GM23248 (cell line): ENCODE results near the gene ENOSF1. TPM values are rescaled to one million over a fixed set of nuclear protein-coding genes. Genes with fewer than 3 reads are reported as not detected.

Experiments
- DNase-seq: peaks from one replicate; pipeline ENCODE4 v3.0.0-alpha.2; 2015
- H2AFZ ChIP-seq: fragments of 200-600 bp; sonication (generic); 2 replicates; pipeline ENCODE4 v1.6.1; 2016; ENCODE audit warnings: antibody characterized with exemption
- H3F3A ChIP-seq: fragments of 200-600 bp; sonication (generic); 2 replicates; pipeline ENCODE4 v1.6.1; 2016; ENCODE audit warnings: mild to moderate bottlenecking, antibody characterized with exemption, mixed run types; ENCODE audit not compliant: insufficient read depth
- H3K27ac ChIP-seq: fragments of 200-600 bp; sonication (generic); 2 replicates; pipeline ENCODE4 v1.5.1; 2016; ENCODE audit warnings: mild to moderate bottlenecking
- H3K27me3 ChIP-seq: fragments of 200-600 bp; sonication (generic); replicated peaks from 2 replicates; pipeline ENCODE4 v1.6.1; 2016; ENCODE audit warnings: mild to moderate bottlenecking; ENCODE audit not compliant: insufficient read depth
- H3K36me3 ChIP-seq: fragments of 200-600 bp; sonication (generic); 2 replicates; pipeline ENCODE4 v1.6.1; 2016; ENCODE audit warnings: low read depth, mild to moderate bottlenecking
- H3K4me1 ChIP-seq: fragments of 200-600 bp; sonication (generic); 2 replicates; pipeline ENCODE4 v1.6.1; 2016; ENCODE audit warnings: mild to moderate bottlenecking; ENCODE audit not compliant: insufficient read depth
- H3K4me2 ChIP-seq: fragments of 200-600 bp; sonication (generic); one replicate; pipeline ENCODE4 v1.6.1; 2016; ENCODE audit warnings: mild to moderate bottlenecking; ENCODE audit not compliant: unreplicated experiment
- H3K4me3 ChIP-seq: fragments of 200-600 bp; sonication (generic); 2 replicates; pipeline ENCODE4 v1.5.1; 2016; ENCODE audit warnings: mild to moderate bottlenecking
- H3K79me2 ChIP-seq: fragments of 200-600 bp; sonication (generic); 2 replicates; pipeline ENCODE4 v1.6.1; 2016; ENCODE audit warnings: mild to moderate bottlenecking; ENCODE audit not compliant: insufficient read depth
- H3K9ac ChIP-seq: fragments of 200-600 bp; sonication (generic); 2 replicates; pipeline ENCODE4 v1.6.1; 2016; ENCODE audit warnings: mild to moderate bottlenecking
- H3K9me2 ChIP-seq: fragments of 200-600 bp; sonication (generic); 2 replicates; pipeline ENCODE4 v1.6.1; 2016; ENCODE audit warnings: mixed run types, mild to moderate bottlenecking, moderate library complexity; ENCODE audit not compliant: insufficient read depth
- H3K9me3 ChIP-seq: fragments of 200-600 bp; sonication (generic); one replicate; pipeline ENCODE4 v1.6.1; 2017; ENCODE audit warnings: low read depth
- H4K20me1 ChIP-seq: fragments of 200-600 bp; sonication (generic); 2 replicates; pipeline ENCODE4 v1.6.0; 2016; ENCODE audit not compliant: insufficient read depth
- EZH2 ChIP-seq: fragments of 200-600 bp; sonication (generic); IDR thresholded peaks from 2 replicates; pipeline ENCODE4 v1.6.1; 2018; ENCODE audit warnings: antibody characterized with exemption, mild to moderate bottlenecking; ENCODE audit not compliant: insufficient read depth, poor library complexity, severe bottlenecking
- EZH2phosphoT487 ChIP-seq: fragments of 200-600 bp; sonication (generic); IDR thresholded peaks from 2 replicates; pipeline ENCODE4 v1.6.1; 2018; ENCODE audit warnings: antibody characterized with exemption, moderate library complexity, mild to moderate bottlenecking, low read depth; ENCODE audit not compliant: insufficient read depth
- WGBS, 2 experiments: methylation state at CpG; one replicate each; pipeline ENCODE4 v1.1.6; 2015 to 2017; ENCODE audit warnings: low lambda C conversion rate in 2 of 2, low coverage in 1 of 2; ENCODE audit errors: missing lambda C conversion rate in 2 of 2; 5-methylcytosine and 5-hydroxymethylcytosine counted together
- in situ Hi-C: fragments of 300-500 bp; cut with MboI; formaldehyde crosslinking; loops from 2 replicates; pipeline ENCODE4 v1.15.0; 2020
- polyA plus RNA-seq: library from polyadenylated mRNA; unstranded; fragments of >200 nt; fragmentation: Nextera tagmentation; extraction: Ambion mirVana; gene quantifications from 2 replicates; pipeline ENCODE4 v1.2.1, GENCODE V29; 2016
- total RNA-seq: library from RNA; depleted of rRNA; stranded (reverse); fragments of >200 nt; shearing (Covaris generic); gene quantifications from 2 replicates; pipeline ENCODE4 v1.2.3, GENCODE V29; 2014

The ENOSF1 gene
- total and polyA plus RNA-seq, 2 experiments from 2014 or later = 17.5 to 20.0 TPM

GRCh38 chr18:703213-703967 is 9.0 kb downstream of the ENOSF1 start:
- TF ChIP-seq EZH2phosphoT487 (no peak), EZH2 (no peak)
- Histone ChIP-seq H3F3A (peaks cover 15% of the 10 kb centered on the region), H3K4me3 (peak overlapping the region; percentile 42; the same call in 1 of the 2 replicates), H3K4me1 (peaks cover 35% of the 10 kb centered on the region), H3K9me2 (no peaks in the 10 kb centered on the region), H3K9ac (peak overlapping the region; percentile 69), H3K27ac (peak overlapping the region; percentile 95), H2AFZ (no peak overlapping the region), H3K27me3 (no peaks in the 10 kb centered on the region), H3K9me3 (no peaks in the 10 kb centered on the region), H3K79me2 (peaks cover 15% of the 10 kb centered on the region), H3K4me2 (peak overlapping the region; percentile 80), H4K20me1 (no peaks in the 10 kb centered on the region), H3K36me3 (no peaks in the 10 kb centered on the region)
- WGBS, 2 experiments = 61 to 62% methylated on average over 8 of the region's 8 CpGs
- in situ Hi-C loops = no loop called here
- DNase-seq = peak; percentile 90

DNA sequence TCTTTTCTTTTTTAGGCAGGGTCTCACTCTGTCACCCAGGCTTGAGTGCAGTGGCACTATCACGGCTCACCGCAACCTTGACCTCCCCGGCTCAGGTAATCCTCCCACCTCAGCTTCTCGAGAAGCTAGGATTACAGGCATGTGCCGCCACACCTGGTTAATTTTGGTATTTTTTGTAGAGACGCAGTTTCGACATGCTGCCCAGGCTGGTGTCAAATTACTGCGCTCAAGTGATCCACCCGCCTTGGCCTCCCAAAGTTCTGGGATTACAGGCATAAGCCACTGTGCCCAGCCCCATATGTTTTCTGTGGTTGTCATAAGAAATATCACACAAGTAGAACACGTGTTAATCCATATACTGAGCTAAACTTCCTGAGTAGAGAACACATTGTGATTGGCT is 14.6 kb downstream of the ENOSF1 start:
- no peaks in the 10 kb centered on the region for H3K9me2 ChIP-seq
- H3K4me2 ChIP-seq = no peak overlapping the region
- in situ Hi-C loops = no loop called here
- peaks cover 21% of the 10 kb centered on the region for H3K4me1 ChIP-seq
- WGBS, 2 experiments = 88 to 93% methylated on average over 10 of the region's 10 CpGs
- no peak overlapping the region for H3K4me3 ChIP-seq
- H4K20me1 ChIP-seq = no peaks in the 10 kb centered on the region
- no peaks in the 10 kb centered on the region for H3K27me3 ChIP-seq
- H2AFZ ChIP-seq = no peak overlapping the region
- H3K9ac ChIP-seq = no peak overlapping the region
- no peaks in the 10 kb centered on the region for H3K36me3 ChIP-seq
- TF ChIP-seq EZH2phosphoT487 = no peak
- TF ChIP-seq EZH2 = no peak
- DNase-seq = no peak
- H3F3A ChIP-seq = 0 out of 2 replicates have a peak, but pooled peaks cover 3% of the 10 kb centered on the region
- H3K27ac ChIP-seq = no peak overlapping the region
- no peaks in the 10 kb centered on the region for H3K9me3 ChIP-seq
- H3K79me2 ChIP-seq = peaks cover 5% of the 10 kb centered on the region; the same call in 1 of the 2 replicates

DNA sequence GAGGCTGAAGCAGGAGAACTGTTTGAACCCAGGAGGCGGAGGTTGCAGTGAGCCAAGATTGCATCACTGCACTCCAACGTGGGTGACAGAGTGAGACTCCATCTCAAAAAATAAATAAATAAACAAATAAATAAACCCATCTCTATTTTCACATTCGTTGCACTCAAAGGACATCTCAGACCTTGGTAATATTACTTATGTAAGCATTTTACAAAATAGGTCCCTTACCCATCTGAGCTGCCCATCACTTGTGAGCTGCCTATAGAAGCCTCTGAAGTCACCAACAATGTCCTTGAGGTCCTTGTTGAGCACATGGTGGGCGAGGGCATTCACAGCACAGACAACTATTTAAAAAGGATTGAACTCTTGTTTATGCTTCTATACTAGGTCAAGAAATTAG is 15.4 kb downstream of the ENOSF1 start:
- no peaks in the 10 kb centered on the region for H3K9me2 ChIP-seq
- no peak overlapping the region for H3K4me2 ChIP-seq
- no peaks in the 10 kb centered on the region for H3K27me3 ChIP-seq
- no peak overlapping the region for H3K4me3 ChIP-seq
- no peaks in the 10 kb centered on the region for H3K36me3 ChIP-seq
- no peaks in the 10 kb centered on the region for H3K9me3 ChIP-seq
- no peak for DNase-seq
- in situ Hi-C loops = no loop called here
- no peaks in the 10 kb centered on the region for H4K20me1 ChIP-seq
- peaks cover 13% of the 10 kb centered on the region for H3K4me1 ChIP-seq
- H2AFZ ChIP-seq = no peak overlapping the region
- peaks cover 5% of the 10 kb centered on the region; the same call in 1 of the 2 replicates for H3K79me2 ChIP-seq
- WGBS, 2 experiments = 96 to 97% methylated on average over 4 of the region's 4 CpGs
- H3F3A ChIP-seq = no peaks in the 10 kb centered on the region
- H3K9ac ChIP-seq = no peak overlapping the region
- TF ChIP-seq EZH2phosphoT487 = no peak
- TF ChIP-seq EZH2 = no peak
- H3K27ac ChIP-seq = no peak overlapping the region

- 80 to 81% methylated on average over 8 of the region's 8 CpGs for WGBS, 2 experiments
- Histone ChIP-seq H3K36me3 (0 out of 2 replicates have a peak, but pooled peaks cover 5% of the 10 kb centered on the region), H2AFZ (no peak overlapping the region), H3F3A (no peaks in the 10 kb centered on the region), H3K27ac (no peak overlapping the region), H3K4me1 (no peaks in the 10 kb centered on the region), H3K9me2 (no peaks in the 10 kb centered on the region), H3K4me3 (no peak overlapping the region), H3K9ac (no peak overlapping the region), H3K9me3 (no peaks in the 10 kb centered on the region), H3K79me2 (no peaks in the 10 kb centered on the region), H3K27me3 (no peaks in the 10 kb centered on the region), H4K20me1 (no peaks in the 10 kb centered on the region), H3K4me2 (no peak overlapping the region)
- no peak for DNase-seq
- TF ChIP-seq EZH2 (no peak), EZH2phosphoT487 (no peak)
- in situ Hi-C loops = no loop called here
Observed at GRCh38 chr18:693466-694187, 18.8 kb downstream of the ENOSF1 start.
